H1 (cell line): Measurements from ENCODE around the gene DEDD2. TPM values are rescaled to one million over a fixed set of nuclear protein-coding genes. Genes with fewer than 3 reads are reported as not detected.

ENCODE experiments used
- CTCF ChIA-PET: fragments of 300-600 bp; sonication (Branson Sonifier 250); formaldehyde crosslinking; loops from one replicate; lab custom pipeline; 2021; ENCODE audit not compliant: partially characterized antibody; lab: Charles Lee
- POLR2A ChIA-PET: fragments of 300-600 bp; sonication (Branson Sonifier 250); formaldehyde crosslinking; loops from one replicate; lab custom pipeline; 2021; ENCODE audit warnings: inconsistent platforms; ENCODE audit not compliant: partially characterized antibody; lab: Charles Lee
- DNase-seq, 2 experiments: peaks; one replicate each; pipeline versions ENCODE4 v3.0.0 to v3.0.0-alpha.2; 2010 to 2022; ENCODE audit warnings: low spot score in 2 of 2, low read depth in 1 of 2, mixed read lengths in 1 of 2
- FAIRE-seq: peaks from 2 replicates; lab custom pipeline; 2011; peaks lifted over from hg19 to GRCh38; lab: Jason Lieb, UNC
- H2AFZ ChIP-seq: 2 replicates; pipeline ENCODE4 v1.8.1; 2012; ENCODE audit warnings: low read length, inconsistent platforms
- H2AK5ac ChIP-seq: 2 replicates; pipeline ENCODE4 v1.6.1; 2013; ENCODE audit warnings: low read depth, low read length
- H2BK120ac ChIP-seq: replicated peaks from 2 replicates; pipeline ENCODE3; 2013; ENCODE audit warnings: low read depth, low read length, inconsistent platforms
- H2BK12ac ChIP-seq: 2 replicates; pipeline ENCODE4 v1.6.1; 2013; ENCODE audit warnings: low read depth, low read length
- H2BK15ac ChIP-seq: 2 replicates; pipeline ENCODE4 v1.6.1; 2013; ENCODE audit warnings: low read length
- H2BK20ac ChIP-seq: 2 replicates; pipeline ENCODE4 v1.6.1; 2013; ENCODE audit warnings: low read length
- H2BK5ac ChIP-seq: 2 replicates; pipeline ENCODE4 v1.6.1; 2013; ENCODE audit warnings: low read depth, low read length
- H3K14ac ChIP-seq: 2 replicates; pipeline ENCODE4 v1.6.1; 2013; ENCODE audit warnings: inconsistent platforms; ENCODE audit not compliant: insufficient read length
- H3K18ac ChIP-seq: 2 replicates; pipeline ENCODE4 v1.6.1; 2013; ENCODE audit warnings: low read length; ENCODE audit errors: extremely low read depth
- H3K23ac ChIP-seq: 2 replicates; pipeline ENCODE4 v1.6.1; 2013; ENCODE audit warnings: inconsistent platforms; ENCODE audit not compliant: insufficient read length
- H3K23me2 ChIP-seq: 2 replicates; pipeline ENCODE4 v1.6.1; 2013; ENCODE audit warnings: low read depth, low read length
- H3K27ac ChIP-seq: 2 replicates; pipeline ENCODE4 v1.6.1; 2011; ENCODE audit warnings: low read depth, low read length, inconsistent platforms
- H3K27me3 ChIP-seq, 4 experiments: replicated peaks in 1 of 4; 1 replicate in 1 of 4; 2 replicates in 3 of 4; pipeline versions ENCODE4 v1.6.1 to v1.8.1; 2011 to 2013; ENCODE audit warnings: low read length in 3 of 4, mild to moderate bottlenecking in 3 of 4, inconsistent platforms in 2 of 4, mixed read lengths in 2 of 4, moderate library complexity in 1 of 4; ENCODE audit not compliant: control insufficient read depth in 3 of 4, insufficient read depth in 3 of 4; ENCODE audit errors: extremely low read depth in 1 of 4
- H3K36me3 ChIP-seq, 4 experiments: 2 replicates each; pipeline versions ENCODE4 v1.6.1 to v1.8.1; 2011 to 2013; ENCODE audit warnings: mild to moderate bottlenecking in 4 of 4, low read length in 3 of 4, moderate library complexity in 2 of 4, control low read depth in 1 of 4, inconsistent platforms in 1 of 4; ENCODE audit not compliant: insufficient read depth in 4 of 4, control insufficient read depth in 2 of 4
- H3K4ac ChIP-seq: replicated peaks from 2 replicates; pipeline ENCODE3; 2013; ENCODE audit warnings: low read length, low read depth, mixed read lengths, inconsistent platforms; ENCODE audit not compliant: insufficient read length
- H3K4me1 ChIP-seq, 4 experiments: replicated peaks in 1 of 4; 1 replicate in 1 of 4; 2 replicates in 3 of 4; pipeline versions ENCODE4 v1.6.1 to v1.8.1; 2011 to 2013; ENCODE audit warnings: low read length in 3 of 4, inconsistent platforms in 2 of 4, mixed read lengths in 1 of 4; ENCODE audit not compliant: insufficient read depth in 4 of 4, control insufficient read depth in 3 of 4
- H3K4me2 ChIP-seq, 2 experiments: 2 replicates each; pipeline versions ENCODE4 v1.6.1 to v1.8.1; 2011 to 2013; ENCODE audit warnings: low read depth in 2 of 2, low read length in 2 of 2, control low read depth in 1 of 2, inconsistent platforms in 1 of 2, mild to moderate bottlenecking in 1 of 2; ENCODE audit not compliant: insufficient read depth in 1 of 2
- H3K4me3 ChIP-seq, 4 experiments: fragments of 200-600, 300-600 bp in 1 of 4; sonication (generic), shearing (Covaris generic), sonication (Bioruptor Twin) in 1 of 4; 2 replicates each; pipeline versions ENCODE4 v1.5.1 to v1.8.1; 2011 to 2016; ENCODE audit warnings: low read length in 4 of 4, low read depth in 3 of 4, control low read depth in 2 of 4, inconsistent platforms in 2 of 4, mild to moderate bottlenecking in 2 of 4, mixed read lengths in 1 of 4, moderate library complexity in 1 of 4; ENCODE audit not compliant: insufficient read depth in 2 of 4; ENCODE audit errors: extremely low read depth in 1 of 4
- H3K56ac ChIP-seq: replicated peaks from 2 replicates; pipeline ENCODE3; 2013; ENCODE audit warnings: low read depth, mild to moderate bottlenecking, mixed read lengths, low read length, inconsistent platforms; ENCODE audit not compliant: insufficient read length
- H3K79me1 ChIP-seq: 2 replicates; pipeline ENCODE4 v1.6.1; 2013; ENCODE audit warnings: low read depth, low read length, control low read depth
- H3K79me2 ChIP-seq, 2 experiments: 2 replicates each; pipeline versions ENCODE4 v1.6.1 to v1.8.1; 2012 to 2013; ENCODE audit warnings: low read length in 2 of 2, mild to moderate bottlenecking in 2 of 2, inconsistent platforms in 1 of 2; ENCODE audit not compliant: insufficient read depth in 2 of 2, control insufficient read depth in 1 of 2
- H3K9ac ChIP-seq, 4 experiments: replicated peaks in 1 of 4; 1 replicate in 1 of 4; 2 replicates in 3 of 4; pipeline versions ENCODE4 v1.6.1 to v1.8.1; 2011 to 2013; ENCODE audit warnings: low read depth in 3 of 4, low read length in 3 of 4, control low read depth in 2 of 4, mild to moderate bottlenecking in 2 of 4, moderate library complexity in 2 of 4, inconsistent platforms in 1 of 4; ENCODE audit errors: extremely low read depth in 1 of 4
- H3K9me3 ChIP-seq, 2 experiments: 2 replicates each; pipeline versions ENCODE4 v1.6.1 to v1.8.1; 2012 to 2013; ENCODE audit warnings: mild to moderate bottlenecking in 2 of 2, moderate library complexity in 2 of 2, control low read depth in 1 of 2, inconsistent platforms in 1 of 2, low read depth in 1 of 2, low read length in 1 of 2, mixed read lengths in 1 of 2; ENCODE audit not compliant: insufficient read depth in 2 of 2
- H4K20me1 ChIP-seq, 2 experiments: replicated peaks in 1 of 2; 2 replicates each; pipeline versions ENCODE3 to v1.8.1; 2011 to 2013; ENCODE audit warnings: inconsistent platforms in 2 of 2, low read length in 2 of 2, mild to moderate bottlenecking in 1 of 2; ENCODE audit not compliant: insufficient read depth in 2 of 2, control insufficient read depth in 1 of 2
- H4K5ac ChIP-seq: 2 replicates; pipeline ENCODE4 v1.6.1; 2013; ENCODE audit warnings: low read length, low read depth, mixed read lengths, inconsistent platforms; ENCODE audit not compliant: insufficient read length
- H4K8ac ChIP-seq: 2 replicates; pipeline ENCODE4 v1.8.0; 2013; ENCODE audit warnings: mild to moderate bottlenecking, moderate library complexity, low read length, inconsistent platforms; ENCODE audit not compliant: insufficient read depth; ENCODE audit errors: extremely low read depth
- H4K91ac ChIP-seq: replicated peaks from 2 replicates; pipeline ENCODE3; 2013; ENCODE audit warnings: low read length, mixed read lengths, inconsistent platforms; ENCODE audit not compliant: insufficient read length
- ASH2L ChIP-seq: fragments of 200-600, 300-600 bp; sonication (generic); IDR thresholded peaks from one replicate; pipeline ENCODE4 v1.7.1; 2017; ENCODE audit warnings: low read length
- CBX8 ChIP-seq: fragments of 300-800, 300-1000 bp; sonication (generic); IDR thresholded peaks from 2 replicates; pipeline ENCODE4 v1.7.1; 2016; ENCODE audit warnings: low read depth, low read length, borderline replicate concordance
- CHD2 ChIP-seq: IDR thresholded peaks from 2 replicates; pipeline ENCODE4 v1.6.1; 2012; ENCODE audit warnings: low read length, improper control_type of control experiment
- CTBP2 ChIP-seq: IDR thresholded peaks from 2 replicates; pipeline ENCODE4 v1.7.0; 2011; ENCODE audit warnings: borderline replicate concordance, mild to moderate bottlenecking, moderate library complexity, mixed read lengths, low read length; ENCODE audit not compliant: insufficient read depth, insufficient read length
- EGR1 ChIP-seq: IDR thresholded peaks from 2 replicates; pipeline ENCODE4 v1.6.1; 2011; ENCODE audit warnings: low read depth, low read length, borderline replicate concordance
- EP300 ChIP-seq, 2 experiments: IDR thresholded peaks; 1 replicate in 1 of 2; 2 replicates in 1 of 2; pipeline ENCODE4 v1.6.1; 2011 to 2012; ENCODE audit warnings: low read depth in 2 of 2, low read length in 2 of 2, mild to moderate bottlenecking in 2 of 2, borderline replicate concordance in 1 of 2, inconsistent platforms in 1 of 2, moderate library complexity in 1 of 2
- HDAC2 ChIP-seq, 2 experiments: fragments of 300-600 bp in 1 of 2; sonication (generic) in 1 of 2; IDR thresholded peaks; 2 replicates each; pipeline ENCODE4 v1.6.1; 2011 to 2012; ENCODE audit warnings: low read depth in 2 of 2, low read length in 2 of 2, mild to moderate bottlenecking in 2 of 2, moderate library complexity in 2 of 2, borderline replicate concordance in 1 of 2, inconsistent platforms in 1 of 2
- POLR2A ChIP-seq, 2 experiments: IDR thresholded peaks; 1 replicate in 1 of 2; 2 replicates in 1 of 2; pipeline ENCODE4 v1.6.1; 2011; ENCODE audit warnings: low read depth in 2 of 2, low read length in 2 of 2, mild to moderate bottlenecking in 2 of 2; ENCODE audit errors: control extremely low read depth in 1 of 2
- RAD21 ChIP-seq, 2 experiments: IDR thresholded peaks in 1 of 2; conservative IDR thresholded peaks in 1 of 2; 2 replicates each; pipeline ENCODE4 v1.6.1; 2011; ENCODE audit warnings: low read depth in 2 of 2, low read length in 2 of 2, improper control_type of control experiment in 1 of 2, inconsistent platforms in 1 of 2, mild to moderate bottlenecking in 1 of 2, moderate library complexity in 1 of 2
- RBBP5 ChIP-seq: IDR thresholded peaks from 2 replicates; pipeline ENCODE4 v1.7.1; 2012; ENCODE audit warnings: low read depth, mild to moderate bottlenecking, inconsistent platforms, low read length, moderate library complexity, borderline replicate concordance
- SIRT6 ChIP-seq: IDR thresholded peaks from one replicate; pipeline ENCODE4 v1.7.1; 2012; ENCODE audit warnings: low read length, inconsistent platforms
- TEAD4 ChIP-seq: IDR thresholded peaks from 2 replicates; pipeline ENCODE4 v1.6.1; 2012; ENCODE audit warnings: low read depth, low read length, inconsistent platforms, mixed read lengths
- WGBS, 2 experiments: shearing (Covaris generic) in 1 of 2; methylation state at CpG; one replicate each; pipeline versions ENCODE4 v1.1.6 to v1.1.7; 2013 to 2015; ENCODE audit warnings: low lambda C conversion rate in 2 of 2, mixed read lengths in 2 of 2, inconsistent platforms in 1 of 2, low coverage in 1 of 2, missing lambda C conversion rate in 1 of 2; ENCODE audit not compliant: insufficient replicate concordance in 2 of 2, insufficient coverage in 1 of 2, insufficient read length in 1 of 2; ENCODE audit errors: extremely low coverage in 1 of 2, missing lambda C conversion rate in 1 of 2; 5-methylcytosine and 5-hydroxymethylcytosine counted together
- polyA plus RNA-seq, 7 experiments: library from polyadenylated mRNA; depleted of rRNA in 3 of 7; stranded (reverse) in 5 of 7; unstranded in 2 of 7; fragments of >200 nt in 5 of 7; fragments of 200-250 nt in 2 of 7; gene quantifications; 1 replicate in 5 of 7; 2 replicates in 1 of 7; 4 replicates in 1 of 7; pipeline versions ENCODE4 v1.2.1 to v1.2.3, GENCODE V29; 2011 to 2013; ENCODE audit warnings: missing spikeins in 2 of 7, mixed read lengths in 2 of 7
- total RNA-seq: library from RNA; stranded (reverse); fragmentation: NEBNext Ultra II Directional; extraction: Animal tissue kit (Norgen Biotek cat#: 25700); gene quantifications from 2 replicates; pipeline ENCODE4 v1.2.1, GENCODE V29; 2021

Gene DEDD2
- total and polyA plus RNA-seq, 2 of the 8 experiments (the other 6 are each of a cell fraction or from before 2014, with no cell fraction given) = 37.8 to 65.0 TPM

DNA sequence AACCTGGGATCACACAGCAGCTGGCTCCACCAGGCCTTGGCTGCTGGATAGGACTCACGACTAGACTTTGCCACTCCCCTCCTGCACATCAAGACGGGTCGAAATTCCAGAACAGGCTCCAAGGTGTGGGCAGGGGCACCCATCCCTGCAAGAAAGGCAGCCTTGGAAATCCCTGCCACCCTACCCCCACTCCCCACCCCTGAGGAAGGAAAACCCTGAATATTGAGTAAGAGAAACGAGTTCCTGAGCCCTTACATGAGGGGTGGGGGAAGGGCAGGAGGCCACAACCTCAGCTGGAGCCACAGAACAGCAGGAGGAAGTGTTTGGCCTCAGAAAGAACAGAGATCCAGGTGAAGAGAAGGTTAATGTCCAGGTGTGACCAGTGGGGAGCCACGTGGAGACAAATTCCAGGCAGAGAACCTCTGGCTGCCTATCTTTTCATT is 20.1 kb downstream of the DEDD2 start:
- Histone ChIP-seq H3K27ac (peak overlapping the region; percentile 68), H3K9me3 (peaks cover 2 to 6% of the 10 kb centered on the region in 2 experiments; a peak in 1 of 4 replicates), H3K4me3 (peak overlapping the region in 2 of 4 experiments; percentile 12 to 31; a peak in 3 of 8 replicates), H3K18ac (peak overlapping the region; percentile 34; the same call in 1 of the 2 replicates), H4K5ac (no peak overlapping the region), H3K4me1 (peaks cover 0 to 24% (median 11%) of the 10 kb centered on the region in 4 experiments; a peak in 6 of 7 replicates), H3K79me1 (peaks cover 5% of the 10 kb centered on the region), H2AK5ac (peak overlapping the region; percentile 45; the same call in 1 of the 2 replicates), H3K56ac (no peak overlapping the region), H3K27me3 (no peaks in the 10 kb centered on the region), H3K9ac (no peak overlapping the region), H3K14ac (no peak overlapping the region), H2BK20ac (peak overlapping the region; percentile 95), H2BK12ac (peak overlapping the region; percentile 64), H2BK15ac (no peak overlapping the region), H3K23me2 (no peaks in the 10 kb centered on the region), H2BK5ac (peak overlapping the region; percentile 73; the same call in 1 of the 2 replicates), H3K4ac (no peak overlapping the region), H2BK120ac (no peak overlapping the region), H2AFZ (no peak overlapping the region), H4K20me1 (peaks cover 8 to 20% of the 10 kb centered on the region in 2 experiments), H3K36me3 (peaks cover 4 to 30% (median 14%) of the 10 kb centered on the region in 4 experiments; a peak in 5 of 8 replicates), H3K23ac (no peak overlapping the region), H3K79me2 (peaks cover 0 to 11% of the 10 kb centered on the region in 2 experiments; a peak in 1 of 4 replicates), H3K4me2 (peak overlapping the region; percentile 40 to 47; a peak in 3 of 4 replicates), H4K91ac (no peak overlapping the region), H4K8ac (no peak overlapping the region)
- whole genome bisulfite sequencing, 2 experiments = 72% methylated on average over 5 of the region's 5 CpGs; no CpG with 5 or more reads in 1 of the 2 experiments
- ChIA-PET CTCF (interaction anchor here (0.8 to 4.1 kb wide), 8 partner anchors 10 to 64 kb away, joined by 3 to 24 read pairs (median 4); partner anchors contain the start of gene POU2F2), POLR2A (interaction anchor here (1.1 to 1.6 kb wide), 5 partner anchors 20 to 83 kb away, joined by 3 to 4 read pairs (median 4); partner anchors contain the start of gene DEDD2)
- FAIRE-seq (no peak), DNase-seq (no peak)
- TF ChIP-seq RAD21 (IDR thresholded peaks at IDR 0.05 in 1 of 2, conservative IDR thresholded peaks at IDR 0.05 in 1 of 2; ENCODE audit: low read depth in 2 of 2, low read length in 2 of 2) = 0 out of 4 replicates have a peak, but pooled peaks of 1 of the 2 experiments have one; percentile 1
- peak; percentile 63 for TF ChIP-seq TEAD4
- TF ChIP-seq EGR1 = no peak
- peak in 1 of 2 experiments; percentile 13; a peak in 1 of 4 replicates for TF ChIP-seq HDAC2 (IDR thresholded peaks at IDR 0.05; ENCODE audit: borderline replicate concordance in 1 of 2, low read depth in 2 of 2, low read length in 2 of 2)
- TF ChIP-seq CTBP2 = no peak
- no peak for TF ChIP-seq POLR2A (IDR thresholded peaks at IDR 0.05; ENCODE audit: control extremely low read depth in 1 of 2, low read depth in 2 of 2, low read length in 2 of 2)
- no peak for TF ChIP-seq CBX8
- no peak for TF ChIP-seq CHD2
- TF ChIP-seq ASH2L = peak; percentile 57
- TF ChIP-seq RBBP5 = peak; percentile 60; the same call in 1 of the 2 replicates
- TF ChIP-seq SIRT6 = no peak
- peak in 1 of 2 experiments; percentile 76; a peak in 1 of 3 replicates for TF ChIP-seq EP300 (IDR thresholded peaks at IDR 0.05; ENCODE audit: borderline replicate concordance in 1 of 2, low read depth in 2 of 2, low read length in 2 of 2)
